Psoas muscle (tissue), 8 donors: ENCODE results near the gene DPP10. TPM values are rescaled to one million over a fixed set of nuclear protein-coding genes. Genes with fewer than 3 reads are reported as not detected.

Experiments
- ATAC-seq, 4 donors: fragments of 200-7000 bp; cut with Tn5 transposase; one replicate each; pipeline ENCODE4 v1.9.1; 2020; ENCODE audit warnings: moderate library complexity in 3 of 4, mild to moderate bottlenecking in 2 of 4
- DNase-seq, 2 donors: peaks; one replicate each; pipeline ENCODE4 v3.0.0-alpha.2; 2020
- H3K27ac ChIP-seq: fragments of 200-600 bp; one replicate; pipeline ENCODE4 v1.8.0; 2022
- H3K27me3 ChIP-seq, 3 donors: fragments of 200-600 bp in 1 of 3; one replicate each; pipeline versions ENCODE4 v1.6.1 to v1.8.0; 2013 to 2022; ENCODE audit warnings: low read length in 2 of 3, mild to moderate bottlenecking in 2 of 3, moderate library complexity in 1 of 3; ENCODE audit not compliant: insufficient read depth in 3 of 3
- H3K36me3 ChIP-seq, 2 donors: fragments of 200-600 bp in 1 of 2; one replicate each; pipeline versions ENCODE4 v1.6.1 to v1.8.0; 2013 to 2022; ENCODE audit warnings: low read depth in 1 of 2, mild to moderate bottlenecking in 1 of 2, moderate library complexity in 1 of 2; ENCODE audit not compliant: insufficient read depth in 1 of 2
- H3K4me1 ChIP-seq: fragments of 200-600 bp; one replicate; pipeline ENCODE4 v1.8.0; 2022
- H3K4me3 ChIP-seq: fragments of 200-600 bp; one replicate; pipeline ENCODE4 v1.8.0; 2022; ENCODE audit warnings: mild to moderate bottlenecking
- H3K9me3 ChIP-seq: fragments of 200-600 bp; one replicate; pipeline ENCODE4 v1.8.0; 2022
- CTCF ChIP-seq: fragments of 200-600 bp; IDR thresholded peaks from one replicate; pipeline ENCODE4 v1.8.0; 2022; ENCODE audit warnings: antibody characterized with exemption
- WGBS, 3 donors: extraction: QIAGEN DNeasy Blood & Tissue Kit; methylation state at CpG; one replicate each; pipeline versions ENCODE4 v1.1.6 to v1.1.7; 2013; 5-methylcytosine and 5-hydroxymethylcytosine counted together
- intact Hi-C, 2 donors: fragments of 100-400 bp; cut with DNase I; formaldehyde crosslinking; loops; one replicate each; pipeline versions ENCODE4 v1.11.0 to v1.14.2; 2022
- polyA plus RNA-seq, 3 donors: library from polyadenylated mRNA; stranded (reverse); fragments of 200-250 nt; gene quantifications; one replicate each; pipeline ENCODE4 v1.2.3, GENCODE V29; 2013
- total RNA-seq, 4 donors: library from RNA; stranded (reverse); fragmentation: NEBNext Ultra II Directional in 2 of 4; extraction: Animal tissue kit (Norgen Biotek cat#: 25700) in 2 of 4; gene quantifications; one replicate each; pipeline versions ENCODE4 v1.2.1 to v1.2.4, GENCODE V29; 2021 to 2023
- donor health status: healthy with polysubstance abuse.
- donor health status: DM: no; HTN: no; CAD: no; lungs with moderate emphysema.
- donor health status: Bipolar disorder and iron deficiency.
- donor health status: healthy.
- donor health status: DM: yes; HTN: yes; CAD: no.
- donor health status: DM: no; HTN: no; CAD: no.
- donor health status: DM: no; HTN: no; CAD: no.
- donor health status: DM: yes; HTN: yes; CAD: no.

Gene DPP10
- total and polyA plus RNA-seq, 7 donors = 0.01 to 0.11 TPM; not detected in 5

- DNase-seq = no peak
- intact Hi-C loops = no loop called here
- ATAC-seq = no peak
- TF ChIP-seq CTCF = no peak
- no peaks in the 10 kb centered on the region for H3K4me1 ChIP-seq
- no peak overlapping the region for H3K4me3 ChIP-seq
- H3K27me3 ChIP-seq = no peaks in the 10 kb centered on the region
- H3K27ac ChIP-seq = no peak overlapping the region
- 77 to 88% (median 82%) methylated on average over 3 of the region's 3 CpGs for WGBS, 3 donors
- no peaks in the 10 kb centered on the region for H3K9me3 ChIP-seq
- no peaks in the 10 kb centered on the region for H3K36me3 ChIP-seq
These were observed 401.5 kb downstream of the DPP10 start for GRCh38 chr2:114843963-114844362.

GRCh38 chr2:114857196-114857595, 414.8 kb downstream of the DPP10 start:
- intact Hi-C loops = no loop called here
- H3K4me1 ChIP-seq = no peaks in the 10 kb centered on the region
- 42 to 54% (median 52%) methylated on average over 1 of the region's 1 CpG for WGBS, 3 donors
- no peak for TF ChIP-seq CTCF
- ATAC-seq (no peak), DNase-seq (no peak)
- H3K9me3 ChIP-seq = no peaks in the 10 kb centered on the region
- no peak overlapping the region for H3K27ac ChIP-seq
- no peak overlapping the region for H3K4me3 ChIP-seq
- H3K27me3 ChIP-seq = no peaks in the 10 kb centered on the region
- no peaks in the 10 kb centered on the region for H3K36me3 ChIP-seq

- no peak overlapping the region for H3K27ac ChIP-seq
- DNase-seq = no peak
- no peak for TF ChIP-seq CTCF
- H3K9me3 ChIP-seq = no peaks in the 10 kb centered on the region
- H3K4me3 ChIP-seq = no peak overlapping the region
- H3K36me3 ChIP-seq = no peaks in the 10 kb centered on the region
- ATAC-seq = no peak
- H3K4me1 ChIP-seq = no peaks in the 10 kb centered on the region
- intact Hi-C loops = no loop called here
- no peaks in the 10 kb centered on the region for H3K27me3 ChIP-seq
- 54 to 70% (median 69%) methylated on average over 6 of the region's 6 CpGs for WGBS, 3 donors
These were observed 417.5 kb downstream of the DPP10 start for GRCh38 chr2:114859726-114860510.

GRCh38 chr2:114862243-114862642, 419.8 kb downstream of the DPP10 start:
- ATAC-seq (no peak), DNase-seq (no peak)
- H3K9me3 ChIP-seq = no peaks in the 10 kb centered on the region
- no peak overlapping the region for H3K4me3 ChIP-seq
- intact Hi-C loops = no loop called here
- H3K27me3 ChIP-seq = no peaks in the 10 kb centered on the region
- TF ChIP-seq CTCF = no peak
- H3K4me1 ChIP-seq = no peaks in the 10 kb centered on the region
- H3K27ac ChIP-seq = no peak overlapping the region
- no peaks in the 10 kb centered on the region for H3K36me3 ChIP-seq
- 30 to 42% (median 33%) methylated on average over 1 of the region's 1 CpG for WGBS, 3 donors

- Histone ChIP-seq H3K9me3 (no peaks in the 10 kb centered on the region), H3K36me3 (no peaks in the 10 kb centered on the region), H3K27ac (no peak overlapping the region), H3K27me3 (no peaks in the 10 kb centered on the region), H3K4me1 (no peaks in the 10 kb centered on the region), H3K4me3 (no peak overlapping the region)
- WGBS, 3 donors = 72 to 80% (median 79%) methylated on average over 5 of the region's 5 CpGs
- intact Hi-C loops = no loop called here
- ATAC-seq = no peak
- DNase-seq = no peak
- TF ChIP-seq CTCF = no peak
These were observed 422.5 kb downstream of the DPP10 start for GRCh38 chr2:114864901-114865300.
